SIG-M5 treated with dmso at 0.1 percent for 504 hours (cell line): ENCODE results near the gene GLI2.

Experiments
- DNase-seq: peaks from one replicate; lab custom pipeline; 2025; ENCODE audit not compliant: unreplicated experiment; lab: John Stamatoyannopoulos, UW

GLI2 gene

DNA sequence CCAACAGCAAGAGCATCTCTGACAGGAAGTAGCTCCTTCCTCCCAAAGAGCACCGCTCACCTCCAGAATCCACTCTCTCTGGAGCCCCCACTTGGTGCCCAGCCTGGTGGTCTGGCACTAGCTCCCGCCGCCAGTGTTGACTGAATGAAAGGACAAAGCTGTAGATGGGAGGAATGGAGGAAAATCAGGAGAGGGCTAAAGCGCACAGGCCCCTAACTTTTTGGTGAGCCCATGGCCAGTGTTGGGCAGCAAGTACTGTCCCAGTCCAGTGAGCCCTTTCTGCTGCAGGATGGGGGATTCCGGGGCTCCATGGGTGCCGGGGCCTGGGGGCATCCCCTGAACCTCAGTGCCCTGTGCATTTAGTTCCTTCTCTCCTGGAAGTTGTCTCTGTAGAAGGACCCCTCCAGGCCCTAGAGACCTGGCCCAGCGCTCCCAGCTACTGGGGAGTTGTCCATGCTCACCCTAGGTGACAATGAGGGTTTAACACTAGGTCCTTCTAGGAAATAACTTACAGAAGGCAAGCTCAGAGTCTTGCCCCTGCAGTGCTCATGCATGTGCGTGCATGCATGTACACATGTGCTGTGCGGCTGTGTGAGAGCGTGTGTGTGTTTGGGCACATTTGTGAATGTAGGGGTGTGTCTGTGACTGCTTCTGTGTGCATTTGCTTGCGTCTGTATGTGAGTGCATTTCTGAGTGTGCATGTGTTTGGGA lies 33.6 kb downstream of the GLI2 start:
- DNase-seq = no peak

GRCh38 chr2:120769787-120770120 lies 34.1 kb downstream of the GLI2 start:
- no peak for DNase-seq

DNA sequence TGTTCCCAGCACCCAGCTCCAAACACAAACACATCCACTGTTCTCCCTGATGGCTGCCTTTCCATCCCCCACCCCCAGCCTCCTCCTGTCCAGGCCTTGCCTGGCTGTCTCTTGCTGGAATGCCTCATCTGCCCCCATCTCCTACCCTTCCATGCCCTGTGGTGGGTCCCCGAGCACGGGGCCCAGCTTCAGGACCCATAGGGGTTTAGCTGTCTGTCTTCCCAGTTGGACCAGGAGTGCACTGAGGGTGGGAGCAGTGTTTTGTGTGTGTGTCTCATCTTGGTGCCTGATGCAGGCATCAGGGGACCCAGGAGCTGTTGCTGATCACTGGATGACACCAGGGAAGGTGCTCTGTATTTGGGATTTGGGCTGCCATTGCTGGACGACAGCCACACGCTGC lies 34.5 kb downstream of the GLI2 start:
- no peak for DNase-seq

GRCh38 chr2:120770641-120771040 lies 35.0 kb downstream of the GLI2 start:
- DNase-seq = no peak

DNA sequence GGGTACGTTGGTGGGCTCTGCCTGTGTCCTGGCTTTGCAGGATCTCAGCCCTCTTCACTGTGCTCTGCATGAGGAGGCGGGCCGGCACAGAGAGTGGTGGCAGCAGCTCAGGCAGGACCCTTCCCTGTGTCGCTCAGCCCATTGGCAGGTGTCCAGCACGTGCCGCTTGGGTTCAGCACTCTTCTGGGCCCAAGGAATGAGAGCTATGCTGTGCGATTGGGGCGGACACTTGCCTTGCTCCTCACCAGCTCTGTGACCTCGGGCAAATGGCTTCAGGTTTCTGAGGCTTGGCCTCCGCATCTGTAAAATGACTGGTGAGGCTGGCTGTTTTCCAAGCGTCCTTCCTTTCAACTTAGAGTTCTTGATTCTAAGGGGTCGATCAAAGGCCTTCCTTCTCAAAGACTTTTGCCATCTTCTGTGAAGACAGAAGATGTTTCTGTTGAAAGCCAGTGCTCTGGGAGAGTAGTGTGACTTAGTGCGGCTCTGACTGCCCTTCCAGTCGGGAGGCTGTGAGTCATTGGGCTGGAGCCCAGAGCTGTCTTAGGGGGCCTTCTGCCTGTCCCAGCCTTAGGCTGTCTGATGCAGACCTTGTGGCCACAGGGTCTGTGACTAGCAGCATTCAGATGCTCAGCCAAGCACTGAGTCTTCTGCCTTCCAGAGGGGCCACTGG lies 35.6 kb downstream of the GLI2 start:
- no peak for DNase-seq

DNA sequence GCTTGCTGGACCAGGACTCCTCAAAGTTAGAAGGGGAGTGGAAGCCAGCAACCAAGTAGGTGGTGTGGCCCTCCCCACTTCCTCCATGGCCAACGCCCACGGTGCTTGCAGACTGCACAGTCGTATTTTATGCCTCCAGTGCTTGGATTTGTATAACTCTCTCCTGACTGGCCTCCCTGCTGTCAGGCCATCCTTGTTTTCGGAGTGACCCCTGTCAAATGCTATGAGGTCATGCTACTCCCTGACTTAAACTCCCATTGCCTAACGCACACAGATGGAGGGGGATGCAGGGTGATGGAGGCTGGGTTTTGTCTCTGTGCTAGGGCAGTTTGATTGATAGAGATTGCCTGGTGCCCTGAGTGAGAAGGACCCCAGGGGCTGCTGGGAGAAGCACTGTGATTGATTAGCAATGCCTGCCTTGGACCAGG lies 36.1 kb downstream of the GLI2 start:
- no peak for DNase-seq

DNA sequence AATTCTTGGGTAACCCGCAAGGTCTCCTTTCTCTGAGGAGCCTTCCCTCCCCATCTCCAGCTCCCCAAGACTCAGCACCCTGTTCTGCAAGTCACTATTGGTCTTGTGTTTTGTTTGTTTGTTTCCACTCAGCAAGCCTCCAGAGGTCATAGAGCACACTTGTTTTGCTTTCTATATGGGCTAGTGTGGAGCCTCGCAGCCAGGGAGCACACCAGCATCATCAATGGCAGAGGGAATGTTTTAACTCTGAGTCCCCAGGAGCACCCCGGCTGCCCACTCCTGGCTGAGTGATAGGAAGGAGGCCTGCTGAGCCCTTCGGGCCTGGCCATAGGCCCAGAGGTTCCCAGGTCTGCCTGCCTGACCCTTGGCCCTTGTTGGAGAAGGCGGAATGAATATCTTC lies 36.6 kb downstream of the GLI2 start:
- DNase-seq = no peak

DNA sequence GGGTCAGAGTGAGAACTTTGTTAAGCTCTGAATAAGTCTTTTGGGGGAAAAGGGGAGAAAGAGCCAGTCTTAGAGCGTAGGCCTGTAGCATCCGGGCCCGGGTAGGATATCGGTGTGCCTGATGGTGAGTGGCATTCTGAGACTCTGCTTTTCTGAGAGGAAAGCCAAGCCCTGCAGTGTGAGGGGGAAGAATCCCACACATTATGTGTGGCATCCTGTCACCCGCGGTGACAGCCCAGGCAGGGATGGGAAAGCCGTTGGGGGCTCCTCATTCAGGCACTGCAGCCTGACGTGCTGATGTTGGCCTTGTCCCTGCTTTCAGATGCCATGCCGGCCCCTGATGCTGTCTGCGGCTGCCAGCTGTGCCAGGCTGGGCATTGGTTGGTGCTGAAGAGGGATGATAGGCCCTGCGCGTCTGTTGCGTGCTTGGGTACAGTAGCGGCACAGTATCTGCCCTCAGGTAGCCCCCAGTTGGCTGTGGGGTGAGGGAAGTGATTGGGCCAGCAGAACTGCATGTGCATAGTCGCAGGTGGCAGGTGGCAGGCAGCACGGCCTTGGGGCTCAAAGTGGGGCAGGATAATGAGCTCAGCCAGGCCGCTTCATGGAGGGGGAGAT lies 37.6 kb downstream of the GLI2 start:
- DNase-seq = no peak

DNA sequence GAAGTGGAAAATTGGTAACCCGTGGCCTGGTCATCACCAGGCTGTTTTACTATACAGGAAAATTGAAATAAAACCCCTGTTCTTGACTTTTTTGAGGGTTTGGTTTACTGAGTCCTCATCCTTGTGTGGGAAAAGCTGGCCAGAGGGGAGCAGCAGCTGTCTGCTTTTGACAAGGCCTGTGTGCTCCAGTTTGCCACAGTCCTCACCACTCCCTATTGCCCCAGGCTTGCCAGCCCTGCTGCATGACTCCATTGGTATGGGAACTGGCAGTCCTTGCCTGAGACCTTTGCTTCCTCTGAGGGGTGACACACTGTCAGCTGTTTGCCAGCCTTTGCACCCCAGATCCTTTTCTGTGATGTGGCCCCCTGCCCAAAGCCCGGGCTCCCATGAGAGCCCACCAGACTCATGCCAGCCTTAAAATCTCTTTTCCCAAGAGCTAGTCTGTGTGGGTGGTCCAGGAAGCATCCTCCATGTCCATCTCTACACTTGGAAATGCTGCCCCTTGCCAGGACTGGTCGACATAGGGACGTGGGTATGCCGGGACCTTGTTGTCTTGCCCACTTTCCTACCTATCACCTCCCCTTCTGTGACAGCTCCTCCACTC lies 39.0 kb downstream of the GLI2 start:
- DNase-seq = no peak

- DNase-seq = no peak
Observed at GRCh38 chr2:120775194-120775593, 39.5 kb downstream of the GLI2 start.

- no peak for DNase-seq
Observed at GRCh38 chr2:120775801-120776589, 40.3 kb downstream of the GLI2 start.

- DNase-seq = no peak
Observed at GRCh38 chr2:120776649-120777048, 41.0 kb downstream of the GLI2 start.

GRCh38 chr2:120777170-120777751 lies 41.6 kb downstream of the GLI2 start:
- DNase-seq = no peak

GRCh38 chr2:120777787-120778186 lies 42.1 kb downstream of the GLI2 start:
- no peak for DNase-seq

GRCh38 chr2:120778244-120778643 lies 42.6 kb downstream of the GLI2 start:
- no peak for DNase-seq

DNA sequence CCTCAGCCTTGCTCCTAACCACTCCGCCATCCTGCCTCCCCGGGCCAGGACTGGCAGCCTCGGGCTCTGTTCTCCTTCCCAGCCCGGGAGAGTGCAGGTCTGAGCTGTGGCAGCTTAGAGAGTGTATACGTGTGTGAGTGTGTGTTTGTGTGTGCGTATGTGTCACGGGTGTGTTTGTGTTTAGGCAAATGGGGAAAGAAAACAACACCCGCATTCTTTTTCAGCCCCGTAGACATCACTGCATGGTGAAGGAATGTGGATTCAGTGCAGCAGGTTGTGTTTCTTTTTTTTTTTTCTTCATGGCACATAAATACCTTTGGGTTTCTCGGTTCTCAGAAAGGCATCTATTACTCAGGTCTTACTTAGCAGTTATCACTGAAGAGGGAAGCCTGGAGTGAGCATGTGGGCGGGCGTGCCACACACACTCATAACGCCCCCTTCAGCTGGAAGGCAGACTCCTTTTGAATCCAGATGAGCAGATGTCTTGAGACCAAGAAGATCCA lies 44.2 kb downstream of the GLI2 start:
- no peak for DNase-seq

GRCh38 chr2:120780402-120780801 lies 44.7 kb downstream of the GLI2 start:
- DNase-seq = no peak

- no peak for DNase-seq
Observed at GRCh38 chr2:120783371-120783791, 47.7 kb downstream of the GLI2 start.

- no peak for DNase-seq
Observed at GRCh38 chr2:120783969-120784372, 48.3 kb downstream of the GLI2 start.
